HepG2 (cell line): Measurements from ENCODE around the gene CFAP73. TPM values are rescaled to one million over a fixed set of nuclear protein-coding genes. Genes with fewer than 3 reads are reported as not detected.

Experiments
- ATAC-seq: fragments of 200-7000 bp; cut with Tn5 transposase; 3 replicates; pipeline ENCODE4 v1.9.1; 2020; ENCODE audit warnings: mild to moderate bottlenecking, moderate library complexity
- BruUV-seq: library from RNA; stranded (reverse); fragments of 400-500 nt; replicated peaks from 2 replicates; lab custom pipeline; 2021; lab: Mats Ljungman, UMichigan
- CTCF ChIA-PET: fragments of 300-600 bp; formaldehyde crosslinking; extraction: SDS; loops from one replicate; lab custom pipeline; 2021; ENCODE audit warnings: low total read pairs, inconsistent platforms, low intra/inter-chr PET ratio; lab: Yijun Ruan, JAX
- POLR2A ChIA-PET: fragments of 350-600 bp; sonication (Branson Sonifier 250); formaldehyde crosslinking; loops from one replicate; lab custom pipeline; 2020; ENCODE audit warnings: antibody characterized with exemption, inconsistent platforms; lab: Yijun Ruan, JAX
- DNase-seq: peaks from one replicate; pipeline ENCODE4 v3.0.0-alpha.2; 2015; ENCODE audit warnings: low spot score
- FAIRE-seq: peaks from 3 replicates; lab custom pipeline; 2011; peaks lifted over from hg19 to GRCh38; lab: Jason Lieb, UNC
- H2AFZ ChIP-seq: one replicate; pipeline ENCODE4 v1.6.1; 2011; ENCODE audit warnings: low read length, inconsistent platforms
- H3K27ac ChIP-seq: fragments of 300-600 bp; 3 replicates; pipeline ENCODE4 v1.8.0; 2011; ENCODE audit warnings: mixed run types, mild to moderate bottlenecking, mixed read lengths, low read length, inconsistent platforms; ENCODE audit not compliant: insufficient read depth; ENCODE audit errors: extremely low read length
- H3K27me3 ChIP-seq, 2 experiments: fragments of 200-600 bp in 1 of 2; 2 replicates in 1 of 2; 3 replicates in 1 of 2; pipeline versions ENCODE4 v1.6.0 to v1.8.0; 2011; ENCODE audit warnings: low read length in 2 of 2, mild to moderate bottlenecking in 2 of 2, moderate library complexity in 2 of 2, inconsistent platforms in 1 of 2; ENCODE audit not compliant: insufficient read depth in 2 of 2, control insufficient read depth in 1 of 2
- H3K36me3 ChIP-seq, 2 experiments: fragments of 200-600 bp in 1 of 2; replicated peaks in 1 of 2; 2 replicates in 1 of 2; 3 replicates in 1 of 2; pipeline versions ENCODE4 v1.5.1 to v1.8.0; 2011; ENCODE audit warnings: low read length in 2 of 2, inconsistent platforms in 1 of 2; ENCODE audit not compliant: insufficient read depth in 2 of 2, control insufficient read depth in 1 of 2
- H3K4me1 ChIP-seq: 2 replicates; pipeline ENCODE4 v1.5.1; 2012; ENCODE audit warnings: low read length, inconsistent platforms; ENCODE audit not compliant: insufficient read depth
- H3K4me2 ChIP-seq: 2 replicates; pipeline ENCODE4 v1.6.0; 2011; ENCODE audit warnings: low read depth, low read length, inconsistent platforms
- H3K4me3 ChIP-seq, 3 experiments: fragments of 200-600 bp in 1 of 3; sonication (generic), shearing (Covaris generic) in 1 of 3; replicated peaks in 1 of 3; 2 replicates each; pipeline ENCODE4 v1.5.1; 2011 to 2016; ENCODE audit warnings: low read length in 3 of 3, inconsistent platforms in 2 of 3, low read depth in 2 of 3, mild to moderate bottlenecking in 2 of 3, control low read depth in 1 of 3, mixed read lengths in 1 of 3; ENCODE audit not compliant: insufficient read depth in 1 of 3
- H3K79me2 ChIP-seq: one replicate; pipeline ENCODE4 v1.6.1; 2011; ENCODE audit warnings: low read length, inconsistent platforms; ENCODE audit not compliant: insufficient read depth
- H3K9ac ChIP-seq: 2 replicates; pipeline ENCODE4 v1.6.0; 2011; ENCODE audit warnings: mild to moderate bottlenecking, low read depth, low read length, inconsistent platforms; ENCODE audit not compliant: insufficient read depth
- H3K9me3 ChIP-seq: 2 replicates; pipeline ENCODE4 v1.5.1; 2012; ENCODE audit warnings: mild to moderate bottlenecking, low read length
- H4K20me1 ChIP-seq: 2 replicates; pipeline ENCODE4 v1.6.0; 2011; ENCODE audit warnings: inconsistent platforms, mild to moderate bottlenecking, low read length, moderate library complexity; ENCODE audit not compliant: insufficient read depth
- ATAD3A ChIP-seq: sonication (generic); formaldehyde crosslinking; IDR thresholded peaks from 2 replicates; pipeline ENCODE4 v1.4.0; 2020; ENCODE audit warnings: missing genetic modification reagents
- CENPT ChIP-seq: sonication (generic); formaldehyde crosslinking; IDR thresholded peaks from 2 replicates; pipeline ENCODE4 v1.8.0; 2022; ENCODE audit warnings: low read depth, mild to moderate bottlenecking, moderate library complexity, missing genetic modification reagents
- FOXP4 ChIP-seq: sonication (generic); formaldehyde crosslinking; IDR thresholded peaks from 2 replicates; pipeline ENCODE4 v1.4.0; 2020; ENCODE audit warnings: missing genetic modification reagents
- HIC2 ChIP-seq: sonication (generic); formaldehyde crosslinking; IDR thresholded peaks from 2 replicates; pipeline ENCODE4 v1.9.0; 2022; ENCODE audit warnings: low read depth, missing genetic modification reagents
- MEF2D ChIP-seq: sonication (generic); formaldehyde crosslinking; IDR thresholded peaks from 2 replicates; pipeline ENCODE4 v1.5.1; 2020; ENCODE audit warnings: mild to moderate bottlenecking, missing genetic modification reagents
- NR2F1 ChIP-seq, 2 experiments: fragments of 450-650 bp in 1 of 2; formaldehyde crosslinking in 1 of 2; IDR thresholded peaks; 2 replicates each; pipeline versions ENCODE4 v1.5.0 to v1.6.1; 2016 to 2020; ENCODE audit warnings: mild to moderate bottlenecking in 1 of 2, missing compliant biosample characterization in 1 of 2, missing genetic modification reagents in 1 of 2, moderate library complexity in 1 of 2
- RFX3 ChIP-seq: IDR thresholded peaks from 2 replicates; pipeline ENCODE4 v1.6.1; 2016; ENCODE audit warnings: missing biosample characterization, missing genetic modification reagents
- SCMH1 ChIP-seq: sonication (generic); formaldehyde crosslinking; IDR thresholded peaks from 2 replicates; pipeline ENCODE4 v1.9.0; 2021; ENCODE audit warnings: missing genetic modification reagents, mild to moderate bottlenecking, borderline replicate concordance
- TRIM22 ChIP-seq: fragments of 450-650 bp; IDR thresholded peaks from 2 replicates; pipeline ENCODE4 v1.6.1; 2017
- USF2 ChIP-seq, 2 experiments: sonication (generic) in 1 of 2; formaldehyde crosslinking in 1 of 2; IDR thresholded peaks; 2 replicates each; pipeline versions ENCODE4 v1.5.1 to v1.6.1; 2011 to 2020; ENCODE audit warnings: borderline replicate concordance in 1 of 2, low read depth in 1 of 2, low read length in 1 of 2, mild to moderate bottlenecking in 1 of 2, missing genetic modification reagents in 1 of 2, moderate library complexity in 1 of 2
- ZNF562 ChIP-seq: sonication (generic); formaldehyde crosslinking; IDR thresholded peaks from 2 replicates; pipeline ENCODE4 v1.8.0; 2022; ENCODE audit warnings: missing genetic modification reagents, borderline replicate concordance
- ZNF564 ChIP-seq: sonication (generic); formaldehyde crosslinking; IDR thresholded peaks from 2 replicates; pipeline ENCODE4 v1.8.1; 2023; ENCODE audit warnings: mild to moderate bottlenecking, missing genetic modification reagents
- ZNF816 ChIP-seq: sonication (generic); formaldehyde crosslinking; IDR thresholded peaks from 2 replicates; pipeline ENCODE4 v1.8.0; 2022; ENCODE audit warnings: missing genetic modification reagents, mild to moderate bottlenecking, borderline replicate concordance
- WGBS: methylation state at CpG from one replicate; pipeline ENCODE4 v1.1.6; 2017; ENCODE audit warnings: low lambda C conversion rate; 5-methylcytosine and 5-hydroxymethylcytosine counted together
- in situ Hi-C: cut with HindIII; loops from 2 replicates; pipeline ENCODE4 v1.10.0; 2017; ENCODE audit warnings: low pct_unique_long_range_greater_than_20kb; ENCODE audit not compliant: extremely low pct_ligation_motif_present
- intact Hi-C: fragments of 100-400 bp; cut with micrococcal nuclease; formaldehyde crosslinking; loops from one replicate; pipeline ENCODE4 v1.10.0; 2022; ENCODE audit not compliant: unreplicated experiment
- polyA plus RNA-seq, 8 experiments: library from polyadenylated mRNA; depleted of rRNA in 3 of 8; stranded (reverse) in 7 of 8; unstranded in 1 of 8; fragments of >200 nt; fragmentation: Illumina TruSeq in 4 of 8; extraction: Trizol in 4 of 8; gene quantifications; 2 replicates each; pipeline versions ENCODE4 v1.2.1 to v1.2.3, GENCODE V29; 2011 to 2016; ENCODE audit warnings: low read depth in 4 of 8, missing spikeins in 1 of 8, mixed read lengths in 1 of 8; ENCODE audit not compliant: insufficient read depth in 1 of 8
- total RNA-seq, 5 experiments: library from RNA; depleted of rRNA; stranded (reverse); fragments of >200 nt; fragmentation: Illumina TruSeq; extraction: Trizol; gene quantifications; 2 replicates each; pipeline ENCODE4 v1.2.3, GENCODE V29; 2016; ENCODE audit warnings: low read depth in 1 of 5

Gene CFAP73
- total and polyA plus RNA-seq, 2 of the 13 experiments (the other 11 are each of a cell fraction or from before 2014, with no cell fraction given): not detected

GRCh38 chr12:113114447-113115178 is 34.9 kb upstream of the CFAP73 start:
- Histone ChIP-seq H3K9me3 (no peaks in the 10 kb centered on the region), H3K4me2 (no peak overlapping the region), H3K27ac (no peak overlapping the region), H4K20me1 (no peaks in the 10 kb centered on the region), H2AFZ (no peak overlapping the region), H3K4me3 (no peak overlapping the region), H3K27me3 (peaks cover 0 to 10% of the 10 kb centered on the region in 2 experiments; a peak in 1 of 5 replicates), H3K9ac (no peak overlapping the region), H3K79me2 (no peaks in the 10 kb centered on the region), H3K36me3 (no peaks in the 10 kb centered on the region), H3K4me1 (no peaks in the 10 kb centered on the region)
- no TSS peak for BruUV-seq
- POLR2A ChIA-PET: no interaction called here
- in situ Hi-C loops (no loop called here), intact Hi-C loops (no loop called here)
- 38% methylated on average over 14 of the region's 19 CpGs for WGBS
- ATAC-seq: no peak
- CTCF ChIA-PET: no interaction called here
- DNase-seq: no peak
- FAIRE-seq: no peak
- no peak for TF ChIP-seq ATAD3A
- no peak for TF ChIP-seq ZNF816 (CRISPR knock-in tag)
- TF ChIP-seq CENPT (CRISPR knock-in tag): no peak
- no peak for TF ChIP-seq FOXP4 (CRISPR knock-in tag)
- TF ChIP-seq MEF2D (CRISPR knock-in tag): no peak
- no peak for TF ChIP-seq USF2 (IDR thresholded peaks at IDR 0.05; ENCODE audit: low read depth, low read length)
- TF ChIP-seq USF2 (CRISPR knock-in tag; IDR thresholded peaks at IDR 0.05; ENCODE audit: borderline replicate concordance): no peak
- TF ChIP-seq ZNF562 (CRISPR knock-in tag): no peak
- TF ChIP-seq SCMH1 (CRISPR knock-in tag): no peak
- no peak for TF ChIP-seq HIC2 (CRISPR knock-in tag)
- TF ChIP-seq TRIM22: no peak
- no peak for TF ChIP-seq NR2F1 (CRISPR knock-in tag; IDR thresholded peaks at IDR 0.05)
- TF ChIP-seq ZNF564 (CRISPR knock-in tag): no peak
- no peak for TF ChIP-seq RFX3 (CRISPR knock-in tag)
